HepG2 (cell line): ENCODE data around the gene CERT1. TPM values are rescaled to one million over a fixed set of nuclear protein-coding genes. Genes with fewer than 3 reads are reported as not detected.

Experiments used
- ATAC-seq: fragments of 200-7000 bp; cut with Tn5 transposase; 3 replicates; pipeline ENCODE4 v1.9.1; 2020; ENCODE audit warnings: mild to moderate bottlenecking, moderate library complexity
- BruUV-seq: library from RNA; stranded (reverse); fragments of 400-500 nt; replicated peaks from 2 replicates; lab custom pipeline; 2021; lab: Mats Ljungman, UMichigan
- CTCF ChIA-PET: fragments of 300-600 bp; formaldehyde crosslinking; extraction: SDS; loops from one replicate; lab custom pipeline; 2021; ENCODE audit warnings: low total read pairs, inconsistent platforms, low intra/inter-chr PET ratio; lab: Yijun Ruan, JAX
- POLR2A ChIA-PET: fragments of 350-600 bp; sonication (Branson Sonifier 250); formaldehyde crosslinking; loops from one replicate; lab custom pipeline; 2020; ENCODE audit warnings: antibody characterized with exemption, inconsistent platforms; lab: Yijun Ruan, JAX
- DNase-seq: peaks from one replicate; pipeline ENCODE4 v3.0.0-alpha.2; 2015; ENCODE audit warnings: low spot score
- FAIRE-seq: peaks from 3 replicates; lab custom pipeline; 2011; peaks lifted over from hg19 to GRCh38; lab: Jason Lieb, UNC
- H2AFZ ChIP-seq: one replicate; pipeline ENCODE4 v1.6.1; 2011; ENCODE audit warnings: low read length, inconsistent platforms
- H3K27ac ChIP-seq: fragments of 300-600 bp; 3 replicates; pipeline ENCODE4 v1.8.0; 2011; ENCODE audit warnings: mixed run types, mild to moderate bottlenecking, mixed read lengths, low read length, inconsistent platforms; ENCODE audit not compliant: insufficient read depth; ENCODE audit errors: extremely low read length
- H3K27me3 ChIP-seq, 2 experiments: fragments of 200-600 bp in 1 of 2; 2 replicates in 1 of 2; 3 replicates in 1 of 2; pipeline versions ENCODE4 v1.6.0 to v1.8.0; 2011; ENCODE audit warnings: low read length in 2 of 2, mild to moderate bottlenecking in 2 of 2, moderate library complexity in 2 of 2, inconsistent platforms in 1 of 2; ENCODE audit not compliant: insufficient read depth in 2 of 2, control insufficient read depth in 1 of 2
- H3K36me3 ChIP-seq, 2 experiments: fragments of 200-600 bp in 1 of 2; replicated peaks in 1 of 2; 2 replicates in 1 of 2; 3 replicates in 1 of 2; pipeline versions ENCODE4 v1.5.1 to v1.8.0; 2011; ENCODE audit warnings: low read length in 2 of 2, inconsistent platforms in 1 of 2; ENCODE audit not compliant: insufficient read depth in 2 of 2, control insufficient read depth in 1 of 2
- H3K4me1 ChIP-seq: 2 replicates; pipeline ENCODE4 v1.5.1; 2012; ENCODE audit warnings: low read length, inconsistent platforms; ENCODE audit not compliant: insufficient read depth
- H3K4me2 ChIP-seq: 2 replicates; pipeline ENCODE4 v1.6.0; 2011; ENCODE audit warnings: low read depth, low read length, inconsistent platforms
- H3K4me3 ChIP-seq, 3 experiments: fragments of 200-600 bp in 1 of 3; sonication (generic), shearing (Covaris generic) in 1 of 3; replicated peaks in 1 of 3; 2 replicates each; pipeline ENCODE4 v1.5.1; 2011 to 2016; ENCODE audit warnings: low read length in 3 of 3, inconsistent platforms in 2 of 3, low read depth in 2 of 3, mild to moderate bottlenecking in 2 of 3, control low read depth in 1 of 3, mixed read lengths in 1 of 3; ENCODE audit not compliant: insufficient read depth in 1 of 3
- H3K79me2 ChIP-seq: one replicate; pipeline ENCODE4 v1.6.1; 2011; ENCODE audit warnings: low read length, inconsistent platforms; ENCODE audit not compliant: insufficient read depth
- H3K9ac ChIP-seq: 2 replicates; pipeline ENCODE4 v1.6.0; 2011; ENCODE audit warnings: mild to moderate bottlenecking, low read depth, low read length, inconsistent platforms; ENCODE audit not compliant: insufficient read depth
- H3K9me3 ChIP-seq: 2 replicates; pipeline ENCODE4 v1.5.1; 2012; ENCODE audit warnings: mild to moderate bottlenecking, low read length
- H4K20me1 ChIP-seq: 2 replicates; pipeline ENCODE4 v1.6.0; 2011; ENCODE audit warnings: inconsistent platforms, mild to moderate bottlenecking, low read length, moderate library complexity; ENCODE audit not compliant: insufficient read depth
- AKNA ChIP-seq: sonication (generic); formaldehyde crosslinking; IDR thresholded peaks from 2 replicates; pipeline ENCODE4 v1.4.0; 2020; ENCODE audit warnings: missing genetic modification reagents, borderline replicate concordance
- ARHGAP35 ChIP-seq: sonication (generic); formaldehyde crosslinking; IDR thresholded peaks from 2 replicates; pipeline ENCODE4 v1.9.0; 2022; ENCODE audit warnings: mild to moderate bottlenecking, inconsistent platforms, moderate library complexity, missing genetic modification reagents, borderline replicate concordance
- HIVEP1 ChIP-seq: sonication (generic); formaldehyde crosslinking; IDR thresholded peaks from 2 replicates; pipeline ENCODE4 v1.4.0; 2020; ENCODE audit warnings: mild to moderate bottlenecking, missing genetic modification reagents
- KDM1A ChIP-seq: IDR thresholded peaks from 2 replicates; pipeline ENCODE4 v1.6.1; 2016; ENCODE audit warnings: missing compliant biosample characterization
- MIER2 ChIP-seq: IDR thresholded peaks from 2 replicates; pipeline ENCODE4 v1.6.1; 2016; ENCODE audit warnings: missing biosample characterization, missing genetic modification reagents
- NCOR1 ChIP-seq: fragments of 200-600 bp; sonication (generic); IDR thresholded peaks from 2 replicates; pipeline ENCODE4 v1.7.0; 2017; ENCODE audit warnings: antibody characterized with exemption, low read length, borderline replicate concordance
- RBM39 ChIP-seq: fragments of 200-400 bp; formaldehyde crosslinking; IDR thresholded peaks from one replicate; pipeline ENCODE4 v1.6.1; 2018; ENCODE audit warnings: antibody characterized with exemption, mild to moderate bottlenecking, low read depth, low read length; ENCODE audit not compliant: poor library complexity, severe bottlenecking
- RFXANK ChIP-seq: IDR thresholded peaks from 2 replicates; pipeline ENCODE4 v1.6.1; 2016
- TAF15 ChIP-seq: fragments of 200-400 bp; formaldehyde crosslinking; IDR thresholded peaks from one replicate; pipeline ENCODE4 v1.6.1; 2018; ENCODE audit warnings: mild to moderate bottlenecking, low read depth, low read length; ENCODE audit not compliant: poor library complexity, severe bottlenecking
- ZBTB1 ChIP-seq: sonication (generic); formaldehyde crosslinking; IDR thresholded peaks from 2 replicates; pipeline ENCODE4 v1.4.0; 2020; ENCODE audit warnings: missing genetic modification reagents, borderline replicate concordance
- ZNF138 ChIP-seq: sonication (generic); formaldehyde crosslinking; IDR thresholded peaks from 2 replicates; pipeline ENCODE4 v1.5.0; 2020; ENCODE audit warnings: mild to moderate bottlenecking, low read depth, missing genetic modification reagents
- ZNF230 ChIP-seq: sonication (generic); formaldehyde crosslinking; IDR thresholded peaks from 2 replicates; pipeline ENCODE4 v1.4.0; 2020; ENCODE audit warnings: mild to moderate bottlenecking, missing genetic modification reagents
- ZNF274 ChIP-seq: sonication (generic); formaldehyde crosslinking; IDR thresholded peaks from 2 replicates; pipeline ENCODE4 v1.5.1; 2020; ENCODE audit warnings: mild to moderate bottlenecking, missing genetic modification reagents
- ZNF30 ChIP-seq: sonication (generic); formaldehyde crosslinking; IDR thresholded peaks from 2 replicates; pipeline ENCODE4 v1.5.0; 2020; ENCODE audit warnings: mild to moderate bottlenecking, missing genetic modification reagents
- ZNF614 ChIP-seq: IDR thresholded peaks from 2 replicates; pipeline ENCODE4 v1.6.1; 2018; ENCODE audit warnings: missing biosample characterization, missing genetic modification reagents, inconsistent platforms, borderline replicate concordance
- ZNF776 ChIP-seq: sonication (generic); formaldehyde crosslinking; IDR thresholded peaks from 2 replicates; pipeline ENCODE4 v1.4.0; 2020; ENCODE audit warnings: mild to moderate bottlenecking, missing genetic modification reagents
- ZSCAN12 ChIP-seq: sonication (generic); formaldehyde crosslinking; IDR thresholded peaks from 2 replicates; pipeline ENCODE4 v1.9.0; 2021; ENCODE audit warnings: mild to moderate bottlenecking, missing genetic modification reagents
- WGBS: methylation state at CpG from one replicate; pipeline ENCODE4 v1.1.6; 2017; ENCODE audit warnings: low lambda C conversion rate; 5-methylcytosine and 5-hydroxymethylcytosine counted together
- in situ Hi-C: cut with HindIII; loops from 2 replicates; pipeline ENCODE4 v1.10.0; 2017; ENCODE audit warnings: low pct_unique_long_range_greater_than_20kb; ENCODE audit not compliant: extremely low pct_ligation_motif_present
- intact Hi-C: fragments of 100-400 bp; cut with micrococcal nuclease; formaldehyde crosslinking; loops from one replicate; pipeline ENCODE4 v1.10.0; 2022; ENCODE audit not compliant: unreplicated experiment
- polyA plus RNA-seq, 8 experiments: library from polyadenylated mRNA; depleted of rRNA in 3 of 8; stranded (reverse) in 7 of 8; unstranded in 1 of 8; fragments of >200 nt; fragmentation: Illumina TruSeq in 4 of 8; extraction: Trizol in 4 of 8; gene quantifications; 2 replicates each; pipeline versions ENCODE4 v1.2.1 to v1.2.3, GENCODE V29; 2011 to 2016; ENCODE audit warnings: low read depth in 4 of 8, missing spikeins in 1 of 8, mixed read lengths in 1 of 8; ENCODE audit not compliant: insufficient read depth in 1 of 8
- total RNA-seq, 5 experiments: library from RNA; depleted of rRNA; stranded (reverse); fragments of >200 nt; fragmentation: Illumina TruSeq; extraction: Trizol; gene quantifications; 2 replicates each; pipeline ENCODE4 v1.2.3, GENCODE V29; 2016; ENCODE audit warnings: low read depth in 1 of 5
- TF ChIP-seq, protein P1 (sequence below): sonication (generic); formaldehyde crosslinking; IDR thresholded peaks from 2 replicates; pipeline ENCODE4 v1.4.0; 2020; ENCODE audit warnings: missing genetic modification reagents
- TF ChIP-seq, protein P2 (sequence below): sonication (generic); formaldehyde crosslinking; IDR thresholded peaks from 2 replicates; pipeline ENCODE4 v1.4.0; 2020; ENCODE audit warnings: mild to moderate bottlenecking, missing genetic modification reagents

CERT1 gene
- total and polyA plus RNA-seq, 2 of the 13 experiments (the other 11 are each of a cell fraction or from before 2014, with no cell fraction given): 8.2 to 12.7 TPM

- intact Hi-C loops: no loop called here
- FAIRE-seq (no peak), ATAC-seq (no peak)
Observed at GRCh38 chr5:75545131-75545530, 33.7 kb upstream of the CERT1 start.

More at GRCh38 chr5:75545131-75545530, 33.7 kb upstream of the CERT1 start:
- TF ChIP-seq, protein P1, sequence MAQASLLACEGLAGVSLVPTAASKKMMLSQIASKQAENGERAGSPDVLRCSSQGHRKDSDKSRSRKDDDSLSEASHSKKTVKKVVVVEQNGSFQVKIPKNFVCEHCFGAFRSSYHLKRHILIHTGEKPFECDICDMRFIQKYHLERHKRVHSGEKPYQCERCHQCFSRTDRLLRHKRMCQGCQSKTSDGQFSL: no peak
- no peak for TF ChIP-seq ZNF230 (CRISPR knock-in tag)
- TF ChIP-seq ZSCAN12 (CRISPR knock-in tag): no peak
- no peak for TF ChIP-seq RFXANK
- TF ChIP-seq, protein P2, sequence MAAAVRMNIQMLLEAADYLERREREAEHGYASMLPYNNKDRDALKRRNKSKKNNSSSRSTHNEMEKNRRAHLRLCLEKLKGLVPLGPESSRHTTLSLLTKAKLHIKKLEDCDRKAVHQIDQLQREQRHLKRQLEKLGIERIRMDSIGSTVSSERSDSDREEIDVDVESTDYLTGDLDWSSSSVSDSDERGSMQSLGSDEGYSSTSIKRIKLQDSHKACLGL (CRISPR knock-in tag): no peak
- TF ChIP-seq ZNF776 (CRISPR knock-in tag): no peak
- TF ChIP-seq ZNF30 (CRISPR knock-in tag): no peak
- no peak for TF ChIP-seq HIVEP1
- no peak for TF ChIP-seq ARHGAP35
- no peak for TF ChIP-seq AKNA (CRISPR knock-in tag)
- TF ChIP-seq TAF15: no peak
- no peak for TF ChIP-seq MIER2 (CRISPR knock-in tag)
- TF ChIP-seq ZNF274: no peak
- no peak for TF ChIP-seq ZNF138 (CRISPR knock-in tag)
- no peak for TF ChIP-seq NCOR1
- TF ChIP-seq RBM39: no peak
- TF ChIP-seq KDM1A (CRISPR knock-in tag): no peak
- no peak for TF ChIP-seq ZBTB1 (CRISPR knock-in tag)
- no peak for TF ChIP-seq ZNF614 (CRISPR knock-in tag)
- TF ChIP-seq, all 625 proteins: peak for 0
- WGBS: 100% methylated on average over 2 of the region's 2 CpGs
- POLR2A ChIA-PET: no interaction called here
- no TSS peak for BruUV-seq
- H3K9ac ChIP-seq: no peak overlapping the region
- no peak overlapping the region for H3K27ac ChIP-seq
- in situ Hi-C loops: no loop called here
- no peak overlapping the region for H3K4me2 ChIP-seq
- no peak overlapping the region for H2AFZ ChIP-seq
- no peaks in the 10 kb centered on the region for H4K20me1 ChIP-seq
- no peaks in the 10 kb centered on the region for H3K36me3 ChIP-seq
- H3K9me3 ChIP-seq: no peaks in the 10 kb centered on the region
- H3K27me3 ChIP-seq: no peaks in the 10 kb centered on the region
- H3K4me1 ChIP-seq: no peaks in the 10 kb centered on the region
- DNase-seq: no peak
- no peak overlapping the region for H3K4me3 ChIP-seq
- no peaks in the 10 kb centered on the region for H3K79me2 ChIP-seq
- CTCF ChIA-PET: no interaction called here
